ENCODE results near the gene ANXA2.

The ANXA2 gene

GRCh38 chr15:60323322-60323721 lies 74.5 kb downstream of the ANXA2 start:
- Histone ChIP-seq H3K79me2 (ENCODE audit: control insufficient read depth, insufficient read depth, low read length, poor library complexity) (no peaks in the 10 kb centered on the region), H3K79me1 (ENCODE audit: low read length) (no peaks in the 10 kb centered on the region), H2BK12ac (ENCODE audit: low read length) (no peak overlapping the region), H3K14ac (ENCODE audit: low read length) (no peak overlapping the region), H2AK5ac (ENCODE audit: low read length) (no peak overlapping the region), H4K91ac (ENCODE audit: low read depth, low read length) (no peak overlapping the region), H3K9ac (ENCODE audit: low read length) (no peak overlapping the region), H4K8ac (ENCODE audit: low read depth, low read length) (no peak overlapping the region), H3K18ac (ENCODE audit: low read length) (no peak overlapping the region), H2AFZ (ENCODE audit: insufficient read depth, low read length, poor library complexity) (no peak overlapping the region), H3K9me3 (ENCODE audit: insufficient read depth, low read depth, low read length) (no peaks in the 10 kb centered on the region), H3K36me3 (ENCODE audit: control insufficient read depth in 1 of 2, insufficient read depth in 2 of 2, low read length in 2 of 2) (no peaks in the 10 kb centered on the region), H3K27ac (ENCODE audit: low read depth, low read length) (no peak overlapping the region), H3K4me2 (ENCODE audit: low read length) (no peak overlapping the region), H3K23ac (ENCODE audit: low read length) (no peak overlapping the region), H2BK5ac (ENCODE audit: low read depth, low read length, poor library complexity) (no peak overlapping the region), H3K4me1 (ENCODE audit: control insufficient read depth in 1 of 2, insufficient read depth in 2 of 2, low read length in 2 of 2) (no peaks in the 10 kb centered on the region), H3K4ac (ENCODE audit: low read depth, low read length) (no peak overlapping the region), H3K27me3 (ENCODE audit: insufficient read depth, low read length) (no peaks in the 10 kb centered on the region), H3K4me3 (ENCODE audit: low read depth, low read length) (no peak overlapping the region), H2BK120ac (ENCODE audit: insufficient read depth, low read length, poor library complexity) (no peak overlapping the region), H4K12ac (ENCODE audit: low read depth, low read length) (no peak overlapping the region)
- WGBS (ENCODE audit: extremely low coverage, insufficient coverage, insufficient read length): no CpG with 5 or more reads among the region's 5 CpGs
- no peak for DNase-seq

- H3K4ac ChIP-seq (ENCODE audit: low read depth, low read length): no peak overlapping the region
- H3K27me3 ChIP-seq (ENCODE audit: insufficient read depth, low read length): no peaks in the 10 kb centered on the region
- no peak for DNase-seq
- H4K91ac ChIP-seq (ENCODE audit: low read depth, low read length): no peak overlapping the region
- H3K4me2 ChIP-seq (ENCODE audit: low read length): no peak overlapping the region
- no peak overlapping the region for H3K4me3 ChIP-seq (ENCODE audit: low read depth, low read length)
- no peak overlapping the region for H3K14ac ChIP-seq (ENCODE audit: low read length)
- no peak overlapping the region for H2BK5ac ChIP-seq (ENCODE audit: low read depth, low read length, poor library complexity)
- peaks cover 2 to 3% of the 10 kb centered on the region in 2 experiments for H3K4me1 ChIP-seq (ENCODE audit: control insufficient read depth in 1 of 2, insufficient read depth in 2 of 2, low read length in 2 of 2)
- peaks cover 5% of the 10 kb centered on the region for H3K79me1 ChIP-seq (ENCODE audit: low read length)
- H2AFZ ChIP-seq (ENCODE audit: insufficient read depth, low read length, poor library complexity): no peak overlapping the region
- no peak overlapping the region for H2AK5ac ChIP-seq (ENCODE audit: low read length)
- H4K12ac ChIP-seq (ENCODE audit: low read depth, low read length): no peak overlapping the region
- no peak overlapping the region for H3K27ac ChIP-seq (ENCODE audit: low read depth, low read length)
- no peak overlapping the region for H3K9ac ChIP-seq (ENCODE audit: low read length)
- H3K9me3 ChIP-seq (ENCODE audit: insufficient read depth, low read depth, low read length): no peaks in the 10 kb centered on the region
- no peak overlapping the region for H4K8ac ChIP-seq (ENCODE audit: low read depth, low read length)
- H3K18ac ChIP-seq (ENCODE audit: low read length): no peak overlapping the region
- no peaks in the 10 kb centered on the region for H3K36me3 ChIP-seq (ENCODE audit: control insufficient read depth in 1 of 2, insufficient read depth in 2 of 2, low read length in 2 of 2)
- H2BK120ac ChIP-seq (ENCODE audit: insufficient read depth, low read length, poor library complexity): no peak overlapping the region
- no CpG with 5 or more reads among the region's 4 CpGs for WGBS (ENCODE audit: extremely low coverage, insufficient coverage, insufficient read length)
- H3K79me2 ChIP-seq (ENCODE audit: control insufficient read depth, insufficient read depth, low read length, poor library complexity): no peaks in the 10 kb centered on the region
- H2BK12ac ChIP-seq (ENCODE audit: low read length): no peak overlapping the region
- no peak overlapping the region for H3K23ac ChIP-seq (ENCODE audit: low read length)
Observed at GRCh38 chr15:60320365-60320764, 77.4 kb downstream of the ANXA2 start.

GRCh38 chr15:60318216-60318867 lies 79.4 kb downstream of the ANXA2 start:
- Histone ChIP-seq H4K91ac (ENCODE audit: low read depth, low read length) (no peak overlapping the region), H2BK5ac (ENCODE audit: low read depth, low read length, poor library complexity) (no peak overlapping the region), H3K27ac (ENCODE audit: low read depth, low read length) (no peak overlapping the region), H3K36me3 (ENCODE audit: control insufficient read depth in 1 of 2, insufficient read depth in 2 of 2, low read length in 2 of 2) (no peaks in the 10 kb centered on the region), H4K12ac (ENCODE audit: low read depth, low read length) (no peak overlapping the region), H3K4me3 (ENCODE audit: low read depth, low read length) (no peak overlapping the region), H2AK5ac (ENCODE audit: low read length) (no peak overlapping the region), H3K14ac (ENCODE audit: low read length) (no peak overlapping the region), H2BK12ac (ENCODE audit: low read length) (no peak overlapping the region), H2BK120ac (ENCODE audit: insufficient read depth, low read length, poor library complexity) (no peak overlapping the region), H3K4ac (ENCODE audit: low read depth, low read length) (no peak overlapping the region), H2AFZ (ENCODE audit: insufficient read depth, low read length, poor library complexity) (no peak overlapping the region), H3K4me1 (ENCODE audit: control insufficient read depth in 1 of 2, insufficient read depth in 2 of 2, low read length in 2 of 2) (peaks cover 2 to 3% of the 10 kb centered on the region in 2 experiments), H4K8ac (ENCODE audit: low read depth, low read length) (no peak overlapping the region), H3K9ac (ENCODE audit: low read length) (no peak overlapping the region), H3K9me3 (ENCODE audit: insufficient read depth, low read depth, low read length) (no peaks in the 10 kb centered on the region), H3K27me3 (ENCODE audit: insufficient read depth, low read length) (no peaks in the 10 kb centered on the region), H3K23ac (ENCODE audit: low read length) (no peak overlapping the region), H3K79me2 (ENCODE audit: control insufficient read depth, insufficient read depth, low read length, poor library complexity) (no peaks in the 10 kb centered on the region), H3K18ac (ENCODE audit: low read length) (no peak overlapping the region), H3K4me2 (ENCODE audit: low read length) (no peak overlapping the region), H3K79me1 (ENCODE audit: low read length) (peaks cover 5% of the 10 kb centered on the region)
- no CpG with 5 or more reads among the region's 4 CpGs for WGBS (ENCODE audit: extremely low coverage, insufficient coverage, insufficient read length)
- no peak for DNase-seq

GRCh38 chr15:60316961-60317360 lies 80.8 kb downstream of the ANXA2 start:
- peaks cover 5% of the 10 kb centered on the region for H3K79me1 ChIP-seq (ENCODE audit: low read length)
- H3K4ac ChIP-seq (ENCODE audit: low read depth, low read length): no peak overlapping the region
- peaks cover 2 to 3% of the 10 kb centered on the region in 2 experiments for H3K4me1 ChIP-seq (ENCODE audit: control insufficient read depth in 1 of 2, insufficient read depth in 2 of 2, low read length in 2 of 2)
- H3K36me3 ChIP-seq (ENCODE audit: control insufficient read depth in 1 of 2, insufficient read depth in 2 of 2, low read length in 2 of 2): no peaks in the 10 kb centered on the region
- H2AFZ ChIP-seq (ENCODE audit: insufficient read depth, low read length, poor library complexity): no peak overlapping the region
- peak overlapping the region; percentile 78 for H2BK5ac ChIP-seq (ENCODE audit: low read depth, low read length, poor library complexity)
- H3K79me2 ChIP-seq (ENCODE audit: control insufficient read depth, insufficient read depth, low read length, poor library complexity): no peaks in the 10 kb centered on the region
- H3K14ac ChIP-seq (ENCODE audit: low read length): no peak overlapping the region
- H3K4me3 ChIP-seq (ENCODE audit: low read depth, low read length): no peak overlapping the region
- peak overlapping the region; percentile 66 for H4K8ac ChIP-seq (ENCODE audit: low read depth, low read length)
- H3K27ac ChIP-seq (ENCODE audit: low read depth, low read length): no peak overlapping the region
- H2BK120ac ChIP-seq (ENCODE audit: insufficient read depth, low read length, poor library complexity): no peak overlapping the region
- H3K4me2 ChIP-seq (ENCODE audit: low read length): no peak overlapping the region
- no peak overlapping the region for H3K18ac ChIP-seq (ENCODE audit: low read length)
- H4K91ac ChIP-seq (ENCODE audit: low read depth, low read length): peak overlapping the region; percentile 84
- H3K23ac ChIP-seq (ENCODE audit: low read length): no peak overlapping the region
- H3K9ac ChIP-seq (ENCODE audit: low read length): no peak overlapping the region
- WGBS (ENCODE audit: extremely low coverage, insufficient coverage, insufficient read length): no CpG with 5 or more reads among the region's 4 CpGs
- no peak overlapping the region for H4K12ac ChIP-seq (ENCODE audit: low read depth, low read length)
- H2AK5ac ChIP-seq (ENCODE audit: low read length): no peak overlapping the region
- no peaks in the 10 kb centered on the region for H3K27me3 ChIP-seq (ENCODE audit: insufficient read depth, low read length)
- H2BK12ac ChIP-seq (ENCODE audit: low read length): no peak overlapping the region
- no peaks in the 10 kb centered on the region for H3K9me3 ChIP-seq (ENCODE audit: insufficient read depth, low read depth, low read length)
- DNase-seq: no peak
